Measurements from ENCODE around the gene GAST. TPM values are rescaled to one million over a fixed set of nuclear protein-coding genes. Genes with fewer than 3 reads are reported as not detected.

Gene GAST
- total and polyA plus RNA-seq, 9 of the 15 experiments (the other 6 are each of a cell fraction or from before 2014, with no cell fraction given), result not detected

DNA sequence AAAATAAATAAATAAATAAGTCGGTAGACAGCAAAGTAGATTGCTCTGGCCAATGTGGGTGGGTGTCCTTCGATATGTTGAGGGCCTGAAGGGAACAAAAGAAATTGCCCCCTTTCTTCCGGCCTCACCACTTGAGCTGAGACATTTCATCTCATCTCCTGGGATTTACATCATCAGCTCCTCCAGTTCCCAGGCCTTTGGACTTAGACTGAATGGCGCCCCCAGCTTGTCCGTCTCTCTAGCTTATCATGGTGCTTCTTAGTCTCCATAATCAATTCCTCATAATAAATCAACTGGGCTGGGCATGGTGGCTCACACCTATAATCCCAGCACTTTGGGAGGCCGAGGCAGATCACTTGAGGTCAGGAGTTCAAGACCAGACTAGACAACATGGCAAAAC, 36.1 kb downstream of the GAST start:
- intact Hi-C loops (cut with micrococcal nuclease), result no loop called here
- DNase-seq (ENCODE audit: extremely low read depth in 1 of 4, low spot score in 3 of 4) (no peak), ATAC-seq (peak; percentile 47; the same call in 2 of the 3 replicates), FAIRE-seq (no peak)
- Histone ChIP-seq H4K20me1 (replicated peaks; ENCODE audit: control insufficient read depth, insufficient read depth, low read length) (no peaks in the 10 kb centered on the region), H3K4me2 (ENCODE audit: insufficient read depth, low read length) (no peak overlapping the region), H3K27me3 (ENCODE audit: control insufficient read depth in 2 of 2, insufficient read depth in 2 of 2, low read length in 2 of 2) (peaks cover 0 to 15% of the 10 kb centered on the region in 2 experiments; a peak in 2 of 5 replicates), H3K9ac (ENCODE audit: insufficient read depth in 1 of 2, low read depth in 2 of 2, low read length in 2 of 2) (no peak overlapping the region), H3K9me3 (replicated peaks; ENCODE audit: control insufficient read depth, insufficient read depth, low read depth, low read length) (no peaks in the 10 kb centered on the region), H3K27ac (ENCODE audit: extremely low read depth, low read depth, low read length) (no peak overlapping the region), H3K79me2 (ENCODE audit: control insufficient read depth, insufficient read depth, low read length) (no peaks in the 10 kb centered on the region), H3K9me1 (ENCODE audit: control insufficient read depth, insufficient read depth, low read length) (no peaks in the 10 kb centered on the region), H3K4me3 (no peak overlapping the region), H3K4me1 (replicated peaks in 1 of 2; ENCODE audit: control insufficient read depth in 2 of 2, insufficient read depth in 2 of 2, low read length in 2 of 2) (no peaks in the 10 kb centered on the region; a peak in 1 of 5 replicates), H2AFZ (ENCODE audit: low read depth, low read length) (no peak overlapping the region), H3K36me3 (ENCODE audit: control insufficient read depth, insufficient read depth, low read length) (no peaks in the 10 kb centered on the region)
- TF ChIP-seq NFE2 (IDR thresholded peaks at IDR 0.05; ENCODE audit: low read depth) (no peak), CREM (IDR thresholded peaks at IDR 0.05; ENCODE audit: low read depth) (no peak), E2F3 (CRISPR knock-in tag; IDR thresholded peaks at IDR 0.05) (no peak), ZKSCAN1 (IDR thresholded peaks at IDR 0.05; ENCODE audit: low read depth, low read length) (no peak), ZNF695 (CRISPR knock-in tag; IDR thresholded peaks at IDR 0.05) (no peak), SMAD3 (CRISPR knock-in tag; conservative IDR thresholded peaks at IDR 0.05) (no peak)
- TF ChIP-seq, protein P1, sequence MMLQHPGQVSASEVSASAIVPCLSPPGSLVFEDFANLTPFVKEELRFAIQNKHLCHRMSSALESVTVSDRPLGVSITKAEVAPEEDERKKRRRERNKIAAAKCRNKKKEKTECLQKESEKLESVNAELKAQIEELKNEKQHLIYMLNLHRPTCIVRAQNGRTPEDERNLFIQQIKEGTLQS (IDR thresholded peaks at IDR 0.05), result peak; percentile 16; the same call in 1 of the 2 replicates
- TF ChIP-seq, protein P1 (CRISPR knock-in tag; conservative IDR thresholded peaks at IDR 0.05), result no peak
- TF ChIP-seq, protein P2, sequence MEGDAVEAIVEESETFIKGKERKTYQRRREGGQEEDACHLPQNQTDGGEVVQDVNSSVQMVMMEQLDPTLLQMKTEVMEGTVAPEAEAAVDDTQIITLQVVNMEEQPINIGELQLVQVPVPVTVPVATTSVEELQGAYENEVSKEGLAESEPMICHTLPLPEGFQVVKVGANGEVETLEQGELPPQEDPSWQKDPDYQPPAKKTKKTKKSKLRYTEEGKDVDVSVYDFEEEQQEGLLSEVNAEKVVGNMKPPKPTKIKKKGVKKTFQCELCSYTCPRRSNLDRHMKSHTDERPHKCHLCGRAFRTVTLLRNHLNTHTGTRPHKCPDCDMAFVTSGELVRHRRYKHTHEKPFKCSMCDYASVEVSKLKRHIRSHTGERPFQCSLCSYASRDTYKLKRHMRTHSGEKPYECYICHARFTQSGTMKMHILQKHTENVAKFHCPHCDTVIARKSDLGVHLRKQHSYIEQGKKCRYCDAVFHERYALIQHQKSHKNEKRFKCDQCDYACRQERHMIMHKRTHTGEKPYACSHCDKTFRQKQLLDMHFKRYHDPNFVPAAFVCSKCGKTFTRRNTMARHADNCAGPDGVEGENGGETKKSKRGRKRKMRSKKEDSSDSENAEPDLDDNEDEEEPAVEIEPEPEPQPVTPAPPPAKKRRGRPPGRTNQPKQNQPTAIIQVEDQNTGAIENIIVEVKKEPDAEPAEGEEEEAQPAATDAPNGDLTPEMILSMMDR (IDR thresholded peaks at IDR 0.05 in 2 of 3, conservative IDR thresholded peaks at IDR 0.05 in 1 of 3; ENCODE audit: insufficient read depth in 2 of 3, low read depth in 1 of 3, low read length in 3 of 3), result no peak
- ChIA-PET CTCF (ENCODE audit: low intra/inter-chr PET ratio) (interaction anchor here (0.6 kb wide), 1 partner anchor 71 kb away, joined by 4 read pairs; no protein-coding TSS in a partner anchor), POLR2A (interaction anchor here (1.1 kb wide), 1 partner anchor 48 kb away, joined by 3 read pairs; no protein-coding TSS in a partner anchor)
- no TSS peak for BruUV-seq (replicated peaks)
- in situ Hi-C loops (cut with MboI), result loop anchor here (25.0 kb wide), 1 partner anchor 364 kb away; the partner anchor contains the start of genes DHX58, HSPB9 and KAT2A
- 21% methylated on average over 6 of the region's 6 CpGs for WGBS (ENCODE audit: insufficient coverage, low coverage, missing lambda C conversion rate)
